ENCODE data around the gene RNF43. TPM values are rescaled to one million over a fixed set of nuclear protein-coding genes. Genes with fewer than 3 reads are reported as not detected.

Gene RNF43
- total RNA-seq, 1 donor from 2014 or later, result 1.7 TPM

DNA sequence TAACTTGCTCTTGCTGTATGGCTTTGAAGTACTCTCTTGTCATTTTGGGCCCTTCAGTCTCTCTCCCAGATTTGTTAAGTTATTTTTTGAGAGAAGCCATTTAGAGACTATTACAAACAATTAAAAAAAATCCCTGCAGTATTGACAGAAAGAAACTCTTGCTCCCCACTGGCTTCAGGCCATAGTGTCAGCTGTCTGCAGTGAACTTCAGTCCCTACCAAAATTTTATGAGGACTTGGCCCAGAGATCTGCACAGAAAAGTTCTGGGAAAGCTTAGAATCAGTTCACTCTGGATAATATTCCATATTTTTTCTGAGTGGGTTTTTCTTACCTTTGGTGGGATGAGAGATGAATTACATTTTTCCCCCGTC is 34.5 kb downstream of the RNF43 start:
- no peak for DNase-seq (ENCODE audit: low read depth)
- no peak overlapping the region for H3K4me3 ChIP-seq (ENCODE audit: low read depth, low read length)
- TF ChIP-seq, protein P1, sequence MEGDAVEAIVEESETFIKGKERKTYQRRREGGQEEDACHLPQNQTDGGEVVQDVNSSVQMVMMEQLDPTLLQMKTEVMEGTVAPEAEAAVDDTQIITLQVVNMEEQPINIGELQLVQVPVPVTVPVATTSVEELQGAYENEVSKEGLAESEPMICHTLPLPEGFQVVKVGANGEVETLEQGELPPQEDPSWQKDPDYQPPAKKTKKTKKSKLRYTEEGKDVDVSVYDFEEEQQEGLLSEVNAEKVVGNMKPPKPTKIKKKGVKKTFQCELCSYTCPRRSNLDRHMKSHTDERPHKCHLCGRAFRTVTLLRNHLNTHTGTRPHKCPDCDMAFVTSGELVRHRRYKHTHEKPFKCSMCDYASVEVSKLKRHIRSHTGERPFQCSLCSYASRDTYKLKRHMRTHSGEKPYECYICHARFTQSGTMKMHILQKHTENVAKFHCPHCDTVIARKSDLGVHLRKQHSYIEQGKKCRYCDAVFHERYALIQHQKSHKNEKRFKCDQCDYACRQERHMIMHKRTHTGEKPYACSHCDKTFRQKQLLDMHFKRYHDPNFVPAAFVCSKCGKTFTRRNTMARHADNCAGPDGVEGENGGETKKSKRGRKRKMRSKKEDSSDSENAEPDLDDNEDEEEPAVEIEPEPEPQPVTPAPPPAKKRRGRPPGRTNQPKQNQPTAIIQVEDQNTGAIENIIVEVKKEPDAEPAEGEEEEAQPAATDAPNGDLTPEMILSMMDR (conservative IDR thresholded peaks at IDR 0.05; ENCODE audit: low read depth, low read length), result no peak

DNA sequence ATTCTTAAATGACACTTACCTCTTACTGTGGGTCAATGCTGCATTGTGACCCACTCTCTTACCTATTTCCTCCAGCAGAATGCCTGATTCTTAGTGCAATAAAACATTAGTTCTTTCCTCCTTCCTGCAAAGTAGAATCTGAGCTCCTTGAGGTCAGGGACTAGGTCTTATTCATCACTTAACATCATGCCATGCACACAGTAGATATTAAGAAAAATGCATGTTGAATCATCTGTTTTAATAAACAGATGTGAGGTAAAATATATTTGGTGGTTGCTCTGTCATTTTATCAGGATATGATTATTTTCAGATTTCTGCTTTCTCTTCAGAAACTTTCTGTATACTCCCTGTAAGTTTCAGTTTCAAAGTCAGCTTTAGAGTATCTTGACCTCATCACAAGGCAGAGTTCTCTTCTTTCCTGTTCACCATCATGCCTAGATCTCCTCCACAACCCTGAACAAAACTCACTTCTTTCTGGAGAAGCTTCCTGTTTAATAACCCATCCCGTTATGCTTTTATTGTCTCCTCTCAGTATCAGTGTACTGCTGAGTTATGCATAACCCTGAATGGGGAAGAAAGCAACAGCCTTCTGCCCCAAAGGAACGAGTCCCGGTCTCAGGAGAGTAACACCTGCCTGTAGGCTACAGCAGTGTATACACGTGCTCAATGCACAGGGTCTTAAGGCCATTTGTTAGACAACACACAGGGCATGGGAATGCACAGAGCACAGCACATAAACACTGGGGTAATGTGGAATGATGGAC is 35.0 kb downstream of the RNF43 start:
- TF ChIP-seq, protein P1 (conservative IDR thresholded peaks at IDR 0.05; ENCODE audit: low read depth, low read length), result no peak
- H3K4me3 ChIP-seq (ENCODE audit: low read depth, low read length), result no peak overlapping the region
- no peak for DNase-seq (ENCODE audit: low read depth)

DNA sequence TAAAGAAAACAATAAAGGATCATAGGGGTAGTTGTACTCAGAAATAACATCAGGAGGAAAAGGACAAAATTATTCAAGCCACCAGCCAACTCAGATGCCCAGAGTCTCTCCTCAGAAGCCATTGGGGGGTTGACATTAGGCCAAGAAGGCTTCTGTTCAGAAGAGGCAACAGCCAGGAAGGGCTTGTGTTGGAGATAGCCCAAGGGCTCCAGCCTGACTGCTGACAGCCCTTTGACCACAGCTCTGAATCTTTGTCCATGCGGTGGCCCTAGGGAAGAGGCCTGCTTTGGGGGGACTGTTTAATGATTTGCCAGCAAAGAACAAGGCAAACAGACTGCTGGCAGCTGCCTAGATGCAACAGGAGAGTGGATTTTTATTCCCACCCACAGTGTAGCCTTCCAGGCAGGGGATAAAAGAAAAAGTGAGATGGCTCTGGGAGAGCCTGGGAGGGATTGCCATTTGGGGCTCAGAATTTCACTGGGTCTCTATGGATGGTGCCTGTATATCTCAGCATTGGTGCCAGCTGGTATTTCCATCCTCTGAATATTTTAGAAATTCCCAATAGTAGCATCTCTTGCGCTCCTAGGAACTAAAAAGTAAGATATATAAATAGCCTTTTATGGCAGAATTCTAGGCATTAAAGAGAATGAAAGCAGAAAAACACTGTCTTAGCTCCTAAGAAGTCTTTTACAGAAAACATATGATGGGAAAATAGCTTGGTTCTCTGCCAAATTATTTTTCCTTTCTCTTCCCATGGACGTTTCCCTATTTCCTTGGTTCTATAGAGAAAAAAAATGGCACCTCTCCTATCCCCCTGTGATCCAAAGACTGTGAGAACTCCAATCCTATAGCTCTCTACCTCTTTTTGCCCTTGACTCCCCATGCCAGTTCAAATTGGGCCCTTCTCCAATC is 36.0 kb downstream of the RNF43 start:
- no peak overlapping the region for H3K4me3 ChIP-seq (ENCODE audit: low read depth, low read length)
- DNase-seq (ENCODE audit: low read depth), result no peak
- TF ChIP-seq, protein P1 (conservative IDR thresholded peaks at IDR 0.05; ENCODE audit: low read depth, low read length), result no peak

DNA sequence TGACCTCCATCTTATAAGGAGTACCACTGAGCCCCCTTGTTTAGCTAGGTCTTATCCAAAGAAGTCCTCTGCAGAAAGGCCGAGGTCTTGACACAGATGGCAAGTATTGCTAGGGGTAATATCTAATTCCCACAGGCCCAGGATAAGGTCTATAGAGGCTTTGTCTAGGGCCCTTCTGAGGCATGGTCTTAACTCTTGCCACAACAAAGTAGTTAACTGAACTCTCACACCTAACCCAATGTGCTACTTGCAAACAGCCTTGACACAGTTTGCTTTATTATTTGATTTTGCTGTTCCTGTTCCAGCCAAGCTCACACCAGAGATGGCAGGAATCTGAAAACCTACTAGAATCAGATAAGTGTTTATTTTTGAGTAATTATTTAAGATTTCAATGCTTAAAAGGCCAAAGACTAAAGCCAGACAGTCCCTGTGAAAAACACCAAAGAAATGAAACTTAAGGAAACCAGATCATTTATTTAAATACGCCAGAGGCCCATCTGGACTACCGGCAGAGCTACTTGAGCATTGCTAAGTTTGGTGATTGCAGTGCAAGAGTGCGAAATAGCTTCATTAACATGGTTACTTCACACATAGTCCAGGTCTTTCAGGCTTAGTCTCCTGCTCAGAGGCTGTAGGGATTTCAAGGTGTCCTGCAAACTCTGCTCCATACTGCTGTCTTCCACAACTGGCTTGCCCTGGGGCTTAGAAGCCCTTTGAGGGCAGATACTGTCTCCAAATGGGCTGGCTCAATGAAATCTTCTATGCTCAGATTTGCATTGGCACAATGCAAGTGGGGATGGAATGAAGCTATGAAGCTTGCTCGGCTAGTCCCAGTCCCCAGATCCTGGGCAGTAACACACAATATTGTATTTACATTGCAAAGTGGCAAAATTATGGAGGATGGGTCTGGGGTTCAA is 36.9 kb downstream of the RNF43 start:
- TF ChIP-seq, protein P1 (conservative IDR thresholded peaks at IDR 0.05; ENCODE audit: low read depth, low read length), result no peak
- no peak overlapping the region for H3K4me3 ChIP-seq (ENCODE audit: low read depth, low read length)
- no peak for DNase-seq (ENCODE audit: low read depth)

DNA sequence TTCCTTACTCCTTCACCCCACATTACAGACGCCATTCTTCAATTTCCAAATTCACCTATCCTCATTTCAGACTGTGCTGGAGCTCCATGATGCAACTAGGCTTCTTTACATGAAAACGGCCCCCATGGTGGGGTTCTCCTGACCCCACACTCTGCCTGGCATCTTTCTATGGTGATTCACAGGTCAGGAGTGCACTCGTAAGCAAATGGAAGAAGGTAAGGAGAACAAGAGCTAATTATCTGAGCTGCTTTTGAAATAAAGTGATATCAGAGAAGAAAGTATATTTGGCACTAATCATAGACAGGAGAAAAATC is 37.9 kb downstream of the RNF43 start:
- TF ChIP-seq, protein P1 (conservative IDR thresholded peaks at IDR 0.05; ENCODE audit: low read depth, low read length), result no peak
- no peak for DNase-seq (ENCODE audit: low read depth)
- no peak overlapping the region for H3K4me3 ChIP-seq (ENCODE audit: low read depth, low read length)

DNA sequence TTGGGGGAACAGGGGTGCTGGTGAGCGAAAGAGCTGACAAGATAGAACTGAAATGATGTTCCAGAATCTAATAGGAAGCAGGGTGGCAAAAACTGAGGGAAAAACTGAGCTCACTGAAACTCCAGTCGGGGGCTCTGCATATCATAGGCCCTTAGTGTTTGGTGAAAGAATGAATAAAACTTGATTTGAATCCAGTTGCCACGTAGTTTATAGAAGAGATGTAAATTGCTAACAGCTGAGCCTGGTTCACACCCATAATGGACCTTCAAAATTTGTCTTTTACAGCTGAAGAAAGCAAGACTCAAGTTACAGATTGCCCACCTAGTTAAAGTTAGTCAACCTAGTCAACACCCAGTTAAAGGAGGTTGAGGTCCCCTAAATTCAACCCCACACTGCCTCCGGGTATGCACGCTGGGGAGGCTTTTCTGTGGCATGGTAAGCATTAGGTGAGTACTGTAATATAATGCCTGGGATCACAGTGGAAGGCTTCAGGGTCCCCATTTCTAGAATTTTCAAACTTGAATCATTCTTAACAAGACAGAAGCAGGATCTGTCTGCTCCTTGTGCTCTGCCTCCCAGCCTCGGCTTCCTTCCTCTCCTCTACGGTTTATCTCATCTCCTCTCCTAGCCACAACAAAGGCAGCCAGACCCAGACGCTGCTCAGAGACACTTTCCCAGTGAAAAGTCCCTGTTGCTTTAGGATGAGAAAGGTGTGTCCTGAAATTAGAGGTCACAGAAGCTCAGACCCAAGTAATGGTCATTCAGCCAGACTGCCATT is 38.4 kb downstream of the RNF43 start:
- TF ChIP-seq, protein P1 (conservative IDR thresholded peaks at IDR 0.05; ENCODE audit: low read depth, low read length), result no peak
- no peak for DNase-seq (ENCODE audit: low read depth)
- no peak overlapping the region for H3K4me3 ChIP-seq (ENCODE audit: low read depth, low read length)

Measured in epithelial cell of proximal tubule (primary cell).